Jurkat, Clone E6-1 (cell line): ENCODE measurements around the gene ZNF524.
A peak's percentile ranks its signal among the peaks of the same experiment; 100 is the strongest.

Source experiments
- DNase-seq: peaks from one replicate; pipeline ENCODE4 v3.0.0-alpha.2; 2011; ENCODE audit warnings: low read depth, low spot score
- H3K4me3 ChIP-seq: 2 replicates; pipeline ENCODE4 v1.5.1; 2011; ENCODE audit warnings: mild to moderate bottlenecking, low read length, control low read depth, moderate library complexity

Gene ZNF524

DNA sequence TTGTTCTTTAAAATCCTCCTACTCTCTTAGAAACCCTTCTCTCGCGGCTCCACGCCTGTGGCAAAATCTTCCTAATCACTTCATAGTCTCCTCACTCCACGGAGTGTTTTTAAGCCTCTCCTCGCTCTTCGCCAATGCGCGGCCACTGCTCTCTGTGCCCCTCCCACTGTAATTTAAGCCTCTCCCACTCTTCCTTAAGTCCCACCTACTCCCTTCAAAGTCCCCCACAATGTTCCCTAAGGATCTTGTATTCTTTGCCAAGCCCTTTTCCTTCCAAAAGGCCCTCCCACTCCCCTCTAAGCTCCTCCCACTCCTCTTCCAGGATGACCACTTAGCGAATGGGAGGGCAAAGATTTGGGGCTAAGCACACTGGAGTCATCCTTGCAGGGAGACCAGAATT is 2.1 kb upstream of the ZNF524 start:
- H3K4me3 ChIP-seq, result no peak overlapping the region
- no peak for DNase-seq

DNA sequence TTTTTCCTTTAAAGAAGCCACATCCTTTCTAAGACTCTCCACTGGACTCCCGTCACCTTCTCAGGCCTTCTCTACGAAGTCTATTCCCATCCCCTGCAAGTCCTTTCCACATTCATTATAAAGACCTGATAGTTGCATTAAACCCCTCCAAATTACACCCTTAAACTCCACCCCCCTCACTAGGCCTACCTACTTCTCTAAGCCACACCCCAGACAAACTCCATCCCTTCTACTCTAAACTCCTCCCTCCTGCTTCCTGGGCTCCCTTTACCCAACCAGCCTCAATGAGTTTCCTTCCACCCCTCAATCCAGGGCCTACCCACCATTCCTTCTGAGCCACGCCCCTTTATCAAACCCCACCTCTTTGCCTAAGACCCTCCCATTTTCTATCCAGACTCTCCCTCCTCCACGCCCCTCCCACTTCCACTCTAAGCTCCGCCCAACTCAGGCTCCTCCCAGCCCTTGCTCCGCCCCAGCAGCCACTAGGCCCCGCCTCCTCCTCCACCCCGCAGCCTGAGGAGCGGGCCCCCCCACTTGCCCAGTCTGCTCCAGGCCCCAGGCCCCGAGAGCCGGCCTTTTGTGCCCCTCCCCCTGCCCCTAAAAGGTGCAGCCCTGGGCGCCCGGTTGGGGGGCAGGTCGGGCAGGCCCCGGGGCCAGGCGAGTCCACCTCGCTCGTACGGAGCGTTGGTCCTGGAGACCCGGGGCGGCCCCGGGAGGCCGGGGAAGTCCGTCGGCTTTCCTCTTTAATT is 1.2 kb upstream of the ZNF524 start:
- peak overlapping the region; percentile 84 for H3K4me3 ChIP-seq
- peak; percentile 97 for DNase-seq

DNA sequence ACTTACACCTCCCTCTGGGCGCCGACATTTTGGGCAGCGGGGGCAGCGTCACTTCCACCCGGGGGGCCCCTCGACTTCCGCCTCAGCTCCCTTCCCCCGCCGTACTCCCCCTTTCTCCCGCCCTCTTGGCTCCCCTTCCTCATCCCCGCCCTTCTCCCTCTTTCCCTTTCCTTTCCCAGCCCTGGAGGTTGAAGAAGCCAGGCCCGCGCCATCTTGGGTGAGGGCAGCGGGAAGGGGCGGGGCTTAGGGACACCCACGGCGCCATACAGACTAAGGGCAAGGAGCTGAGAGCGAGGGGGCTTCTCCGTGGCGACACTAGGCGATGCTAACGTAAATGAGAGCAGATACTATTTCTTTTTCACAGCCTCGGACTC is 633 bp upstream of the ZNF524 start, which contains the start of gene FIZ1:
Gene FIZ1 (minus strand): TSS at position 50 of the 374 bp plus-strand sequence. CDS start 1,652 bp downstream, outside the sequence.
- DNase-seq, result peak; percentile 99
- H3K4me3 ChIP-seq, result peak within 1 kb of the TSS; percentile 84

DNA sequence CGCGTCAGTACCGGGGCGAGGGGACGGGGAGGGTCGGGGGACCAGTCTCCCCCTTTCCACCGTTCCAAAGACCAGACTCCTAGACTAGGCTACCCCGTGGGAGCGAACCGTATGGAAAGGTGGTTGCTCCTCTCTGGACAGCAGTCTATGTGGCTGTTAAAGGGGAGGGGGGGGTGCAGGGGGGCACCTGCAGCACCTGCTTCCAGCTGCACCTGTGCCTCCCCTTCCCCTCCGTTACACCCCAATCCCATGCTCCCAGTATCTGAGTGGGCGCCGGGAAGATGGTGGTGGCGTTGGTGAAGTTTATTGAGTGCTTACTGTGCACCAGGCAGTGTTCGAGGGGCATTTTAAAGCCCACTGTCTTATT is 557 bp downstream of the ZNF524 start:
- H3K4me3 ChIP-seq, result peak overlapping the region; percentile 74
- DNase-seq, result no peak

DNA sequence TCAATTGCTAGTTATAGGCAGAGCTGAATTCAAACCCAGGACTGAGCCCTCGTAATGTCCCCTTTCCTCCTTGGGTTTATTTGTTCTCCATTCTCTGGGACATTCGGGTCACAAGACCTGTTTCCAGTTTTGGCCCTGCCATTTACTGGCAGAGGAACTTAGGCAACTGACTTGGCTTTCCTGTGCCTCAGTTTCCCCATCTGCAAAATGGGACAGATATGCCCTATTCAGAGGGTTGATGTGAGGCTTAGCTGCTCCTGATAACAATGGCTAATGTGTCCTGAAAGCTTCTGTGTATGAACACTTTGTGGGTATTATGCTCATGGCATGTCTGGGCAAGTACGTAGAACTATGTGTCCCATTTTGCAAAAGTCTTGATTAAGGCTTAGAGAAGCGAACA is 996 bp downstream of the ZNF524 start:
- no peak for DNase-seq
- peak overlapping the region; percentile 74 for H3K4me3 ChIP-seq

DNA sequence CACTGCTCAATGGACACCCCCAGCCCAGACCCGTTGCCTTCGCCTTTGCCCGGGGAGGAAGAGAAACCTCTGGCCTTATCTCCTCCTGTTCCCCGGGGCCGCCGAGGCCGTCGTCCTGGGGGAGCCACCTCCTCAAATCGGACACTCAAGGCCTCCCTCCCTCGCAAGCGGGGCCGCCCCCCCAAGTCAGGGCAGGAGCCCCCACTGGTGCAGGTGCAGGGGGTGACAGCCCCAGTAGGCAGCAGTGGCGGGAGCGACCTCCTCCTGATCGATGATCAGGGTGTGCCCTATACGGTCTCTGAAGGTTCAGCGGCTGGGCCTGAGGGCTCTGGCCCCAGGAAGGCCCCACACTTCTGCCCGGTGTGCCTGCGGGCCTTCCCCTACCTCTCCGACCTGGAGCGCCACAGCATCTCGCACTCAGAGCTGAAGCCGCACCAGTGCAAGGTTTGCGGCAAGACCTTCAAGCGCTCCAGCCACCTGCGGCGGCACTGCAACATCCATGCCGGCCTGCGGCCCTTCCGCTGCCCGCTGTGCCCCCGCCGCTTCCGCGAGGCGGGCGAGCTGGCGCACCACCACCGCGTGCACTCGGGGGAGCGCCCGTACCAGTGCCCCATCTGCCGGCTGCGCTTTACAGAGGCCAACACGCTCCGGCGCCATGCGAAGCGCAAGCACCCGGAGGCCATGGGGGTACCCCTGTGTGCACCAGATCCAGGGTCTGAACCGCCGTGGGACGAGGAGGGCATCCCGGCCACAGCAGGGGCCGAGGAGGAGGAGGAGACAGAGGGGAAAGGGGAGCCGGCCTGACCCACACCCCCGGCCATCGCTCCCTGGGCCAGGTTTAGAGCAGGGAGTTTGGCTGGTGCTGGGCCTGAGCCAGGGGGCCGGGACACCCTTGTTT is 2.3 kb downstream of the ZNF524 start:
- no peak overlapping the region for H3K4me3 ChIP-seq
- no peak for DNase-seq

DNA sequence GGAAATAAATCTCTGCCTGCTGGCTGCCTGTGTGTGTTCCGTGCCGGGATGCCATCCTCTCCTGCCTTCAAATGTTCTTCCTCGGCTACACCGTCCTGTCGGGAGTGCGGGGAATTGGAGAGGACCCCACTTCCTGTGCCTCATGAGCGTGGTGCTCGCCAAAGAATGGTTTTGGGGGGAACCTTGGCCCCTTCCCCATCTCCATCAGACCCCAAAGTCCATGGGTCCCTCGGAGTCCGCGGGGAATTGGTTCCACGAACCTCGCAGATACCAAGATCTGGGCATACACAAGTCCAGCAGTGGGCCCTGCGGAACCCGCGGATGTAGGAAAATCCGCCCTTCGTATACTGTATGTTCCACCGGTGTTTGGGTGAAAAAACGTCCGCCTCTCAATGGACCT is 3.0 kb downstream of the ZNF524 start:
- no peak for DNase-seq
- H3K4me3 ChIP-seq, result no peak overlapping the region

DNA sequence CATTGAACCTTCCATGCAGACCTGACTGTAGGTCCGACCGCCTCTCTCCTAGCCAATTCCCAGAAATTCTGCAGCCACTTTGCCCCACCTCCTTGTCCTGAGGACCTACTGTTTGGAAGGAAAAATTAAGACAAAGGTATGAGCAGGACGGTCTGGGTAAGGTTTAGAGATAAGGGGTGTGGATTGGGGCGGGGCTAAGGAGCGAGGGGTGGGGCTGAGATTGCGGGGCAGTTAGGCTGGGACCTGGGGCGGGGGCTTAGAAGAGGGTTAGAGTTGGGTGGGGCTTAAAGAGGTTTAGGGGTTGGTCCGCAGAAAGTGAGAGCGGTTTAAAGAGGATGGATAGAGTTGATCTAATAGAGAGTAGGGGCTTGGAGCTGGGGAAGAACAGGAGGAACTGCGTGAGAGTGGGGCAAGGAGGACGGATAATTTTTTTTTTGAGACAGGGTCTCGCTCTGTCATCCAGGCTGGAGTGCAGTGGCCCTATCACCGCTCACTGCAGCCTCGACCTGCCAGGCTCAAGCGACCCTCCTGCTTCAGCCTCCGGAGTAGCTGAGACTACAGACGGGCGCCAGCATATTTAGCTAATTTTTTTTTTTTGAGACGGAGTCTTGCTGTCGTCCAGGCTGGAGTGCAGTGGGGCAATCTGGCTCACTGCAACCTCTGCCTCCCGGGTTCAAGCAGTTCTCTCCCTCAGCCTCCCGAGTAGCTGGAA is 3.6 kb downstream of the ZNF524 start:
- H3K4me3 ChIP-seq, result no peak overlapping the region
- no peak for DNase-seq

DNA sequence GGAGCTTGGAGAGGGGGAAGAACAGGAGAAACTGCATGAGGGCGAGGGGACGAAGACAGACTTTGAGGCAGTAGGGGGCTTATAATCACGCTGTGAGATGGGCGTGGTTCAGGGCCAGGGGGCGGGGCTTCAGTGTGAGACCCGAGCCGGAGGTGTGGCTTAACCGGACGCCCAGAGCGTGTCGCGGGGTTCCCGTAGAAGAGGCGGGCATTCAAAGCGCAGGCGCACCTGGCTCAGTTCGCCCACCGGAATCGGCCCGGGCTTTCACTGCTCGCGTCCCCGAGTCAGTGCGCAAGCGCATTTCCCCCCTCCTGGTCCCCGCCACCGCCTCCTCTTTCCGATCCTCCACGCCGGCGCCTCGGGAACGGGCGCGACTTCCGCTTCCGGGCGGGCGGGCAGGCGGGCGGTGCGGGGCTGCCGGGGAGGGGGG is 5.1 kb downstream of the ZNF524 start:
- H3K4me3 ChIP-seq, result peak overlapping the region; percentile 91
- DNase-seq, result peak; percentile 95

DNA sequence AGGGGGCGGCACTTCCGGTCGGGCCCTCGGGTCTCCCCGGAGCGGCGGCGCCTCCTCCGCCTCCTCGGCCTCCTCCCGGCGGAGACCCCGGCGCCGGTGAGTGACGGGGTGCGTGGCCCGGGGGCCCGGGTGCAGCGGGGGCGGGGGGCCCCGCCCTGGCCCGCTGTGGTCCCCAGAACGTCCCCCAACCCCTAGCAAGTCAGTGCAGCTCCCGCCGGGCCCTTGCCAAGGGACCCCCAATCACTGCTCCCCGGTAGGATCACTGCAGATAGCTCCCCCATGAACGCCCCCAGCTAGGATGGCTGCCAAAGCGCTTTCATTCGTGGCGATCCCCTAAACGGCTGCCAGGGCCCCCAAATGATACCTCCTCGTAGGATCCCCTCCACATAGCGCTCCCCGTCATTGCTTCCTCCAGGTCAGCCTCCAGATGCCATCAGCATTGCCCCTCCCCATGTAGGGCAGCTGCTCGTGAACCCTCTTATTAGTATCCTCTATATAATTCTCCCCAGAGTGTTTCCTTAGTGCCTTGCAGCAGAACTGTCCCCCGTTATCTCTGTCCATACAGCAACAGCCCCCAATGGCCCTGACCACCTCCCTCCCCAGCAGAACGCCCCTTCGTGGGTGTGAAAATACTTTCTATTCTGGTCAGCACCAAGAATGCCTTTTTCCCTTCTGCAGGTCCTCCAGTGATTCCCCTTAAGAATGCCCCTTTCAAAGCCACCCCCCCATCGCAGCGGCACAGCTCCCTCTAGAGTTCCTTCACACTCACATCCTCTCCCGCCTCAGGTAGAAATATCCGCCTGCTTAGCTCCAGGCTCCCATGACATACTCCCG is 5.8 kb downstream of the ZNF524 start, which contains the start of gene ZNF865:
Gene ZNF865 (plus strand): TSS at position 11 of the 834 bp plus-strand sequence. CDS start 7,972 bp downstream, outside the sequence.
- H3K4me3 ChIP-seq, result peak within 1 kb of the TSS; percentile 91
- peak; percentile 73 for DNase-seq

DNA sequence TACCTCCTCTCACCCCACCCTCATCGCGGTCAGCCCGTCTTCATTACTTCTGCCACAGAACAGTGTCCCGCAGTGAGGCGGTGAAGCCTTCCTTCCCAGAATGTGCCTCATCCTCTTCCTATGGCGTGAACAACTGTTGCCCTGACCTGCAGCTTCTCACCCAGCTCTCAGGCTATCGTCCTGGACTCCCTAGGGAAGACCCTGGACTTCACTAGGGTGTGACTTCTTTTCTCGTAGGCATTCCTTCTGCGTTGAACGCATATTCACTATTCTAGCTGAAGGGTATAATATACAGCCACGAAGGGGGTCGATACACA is 6.3 kb downstream of the ZNF524 start:
- peak overlapping the region; percentile 91 for H3K4me3 ChIP-seq
- no peak for DNase-seq

DNA sequence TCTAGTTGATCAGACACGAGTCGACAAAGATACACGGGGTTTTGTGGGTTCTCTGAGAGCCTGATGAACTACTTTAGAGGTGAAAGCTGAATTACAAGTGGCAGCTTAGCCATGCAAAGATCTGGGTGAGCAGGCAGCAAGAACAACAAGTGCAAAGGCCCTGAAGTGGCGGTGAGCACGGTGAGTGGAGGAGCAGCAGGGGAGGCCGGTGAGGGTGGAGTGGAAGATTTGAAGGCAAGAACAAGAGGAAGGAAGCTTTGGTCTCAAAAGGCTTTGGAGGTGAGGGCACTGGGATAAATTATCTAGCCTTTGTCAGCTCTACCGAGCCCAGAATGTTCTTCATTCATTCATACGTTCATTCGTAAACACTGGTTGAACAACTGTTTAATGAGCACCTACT is 6.7 kb downstream of the ZNF524 start:
- DNase-seq, result no peak
- H3K4me3 ChIP-seq, result peak overlapping the region; percentile 91

DNA sequence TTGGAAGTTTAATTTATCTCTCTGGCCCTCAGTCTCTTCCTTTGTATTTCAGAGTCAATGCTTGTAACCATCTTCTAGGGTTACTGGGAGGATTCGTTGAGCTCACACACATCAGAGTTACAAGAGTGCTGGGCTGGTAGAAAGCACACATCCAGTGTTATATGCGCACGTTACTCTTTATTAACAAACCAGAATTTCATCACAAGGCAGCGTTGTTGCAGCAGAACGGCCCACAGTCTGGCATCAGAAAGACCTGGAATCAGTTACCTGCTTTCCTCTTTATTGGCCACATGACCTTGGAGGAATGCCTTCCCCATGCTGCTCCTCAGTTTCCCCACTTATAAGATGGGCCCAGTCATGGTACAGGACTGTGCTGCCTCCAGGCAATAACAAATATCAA is 9.2 kb downstream of the ZNF524 start:
- H3K4me3 ChIP-seq, result no peak overlapping the region
- no peak for DNase-seq

DNA sequence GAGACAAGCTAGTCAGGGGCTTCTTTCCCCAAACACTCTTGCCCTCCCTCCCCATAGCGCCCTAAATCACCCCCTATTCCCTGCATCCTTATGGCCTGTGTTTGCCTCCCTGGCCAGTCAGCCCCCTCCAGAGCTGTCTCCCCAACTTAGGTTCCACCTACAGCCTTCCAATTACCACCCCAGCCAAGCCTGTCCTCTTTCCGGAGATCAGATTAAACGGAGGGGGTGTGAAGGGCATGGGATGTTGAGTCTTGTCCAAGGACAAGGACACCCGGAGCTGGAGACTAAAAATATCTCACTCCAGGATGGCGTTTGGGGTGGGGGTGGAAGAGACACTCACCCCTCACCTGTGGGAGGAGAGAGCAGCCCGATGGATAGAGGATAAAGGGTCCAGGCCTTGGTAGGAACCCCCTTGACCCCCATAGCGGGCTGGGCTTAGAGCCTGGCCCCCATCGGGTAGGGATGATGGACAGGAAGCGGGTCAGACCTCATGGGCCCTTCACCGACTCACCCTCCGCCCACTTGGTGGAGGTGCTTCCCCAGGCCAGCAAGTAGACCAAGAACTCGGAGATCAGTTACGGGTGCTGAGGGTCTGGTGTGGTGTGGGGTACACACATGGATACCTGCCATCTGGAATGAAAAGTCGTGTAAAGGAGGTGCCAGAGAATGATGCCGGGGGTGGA is 11.4 kb downstream of the ZNF524 start:
- no peak overlapping the region for H3K4me3 ChIP-seq
- DNase-seq, result no peak

DNA sequence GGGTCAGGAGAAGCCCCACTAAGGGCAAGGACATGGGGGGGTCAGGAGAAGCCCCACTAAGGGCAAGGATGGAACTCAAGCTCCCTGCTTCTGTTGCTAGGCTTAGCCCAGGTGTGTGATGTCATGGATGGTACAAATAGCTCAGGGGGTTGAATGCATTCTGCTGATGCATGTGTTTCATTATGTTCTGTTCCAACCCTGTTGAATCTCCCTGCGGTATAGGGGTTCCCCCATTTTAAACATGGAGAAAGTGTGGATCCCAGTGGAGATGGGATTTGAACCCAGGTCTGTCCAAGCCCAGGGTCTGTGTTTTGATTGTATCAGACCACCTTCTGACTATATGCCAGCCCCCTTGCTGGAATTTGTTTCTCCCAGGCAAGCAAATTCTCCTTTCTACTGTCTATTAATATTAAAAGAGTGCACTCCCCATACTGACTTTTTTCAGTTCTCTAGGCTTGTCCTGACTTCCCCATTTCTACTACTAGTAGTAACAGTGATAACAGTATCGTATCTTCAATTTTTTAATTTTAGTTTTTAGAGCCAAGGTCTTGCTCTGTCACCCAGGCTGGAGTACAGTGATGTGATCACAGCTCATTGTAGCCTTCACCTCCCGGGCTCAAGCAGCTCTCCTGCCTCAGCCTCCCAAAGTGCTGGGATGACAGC is 12.0 kb downstream of the ZNF524 start:
- no peak for DNase-seq

DNA sequence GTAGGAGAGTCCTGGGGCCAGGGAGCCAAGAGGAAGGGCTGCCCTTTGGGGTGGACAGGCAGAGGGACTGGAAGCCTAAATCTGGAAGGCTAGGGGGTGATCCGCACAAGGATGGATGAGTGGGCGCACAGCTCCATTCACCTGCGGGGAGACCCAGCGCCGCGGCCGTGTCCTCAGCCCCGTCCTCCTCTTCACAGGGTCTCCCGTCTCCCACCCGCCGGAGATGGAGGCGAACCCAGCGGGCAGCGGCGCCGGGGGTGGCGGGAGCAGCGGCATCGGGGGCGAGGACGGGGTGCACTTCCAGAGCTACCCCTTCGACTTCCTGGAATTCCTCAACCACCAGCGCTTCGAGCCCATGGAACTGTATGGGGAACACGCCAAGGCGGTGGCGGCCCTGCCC is 13.3 kb downstream of the ZNF524 start:
- H3K4me3 ChIP-seq, result no peak overlapping the region
- DNase-seq, result no peak

More for the DNA sequence above, 12.0 kb downstream of the ZNF524 start:
- H3K4me3 ChIP-seq, result no peak overlapping the region

DNA sequence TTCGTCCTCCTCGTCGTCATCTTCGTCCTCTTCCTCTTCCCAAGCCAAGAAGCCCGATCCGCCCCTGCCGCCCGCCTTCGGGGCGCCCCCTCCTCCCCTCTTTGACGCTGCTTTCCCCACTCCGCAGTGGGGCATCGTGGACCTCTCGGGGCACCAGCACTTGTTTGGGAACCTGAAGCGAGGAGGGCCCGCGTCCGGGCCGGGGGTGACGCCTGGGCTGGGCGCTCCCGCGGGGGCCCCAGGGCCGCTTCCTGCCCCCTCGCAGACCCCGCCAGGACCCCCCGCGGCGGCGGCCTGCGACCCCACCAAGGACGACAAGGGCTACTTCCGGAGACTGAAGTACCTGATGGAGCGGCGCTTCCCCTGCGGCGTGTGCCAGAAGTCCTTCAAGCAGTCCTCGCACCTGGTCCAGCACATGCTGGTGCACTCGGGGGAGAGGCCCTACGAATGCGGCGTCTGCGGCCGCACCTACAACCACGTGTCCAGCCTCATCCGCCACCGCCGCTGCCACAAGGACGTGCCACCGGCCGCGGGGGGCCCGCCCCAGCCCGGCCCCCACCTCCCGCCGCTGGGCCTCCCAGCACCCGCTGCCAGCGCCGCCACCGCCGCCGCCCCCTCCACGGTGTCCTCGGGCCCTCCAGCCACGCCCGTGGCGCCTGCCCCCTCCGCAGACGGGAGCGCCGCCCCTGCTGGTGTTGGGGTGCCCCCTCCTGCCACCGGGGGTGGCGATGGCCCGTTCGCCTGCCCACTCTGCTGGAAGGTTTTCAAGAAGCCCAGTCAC is 14.0 kb downstream of the ZNF524 start:
- no peak for DNase-seq
- no peak overlapping the region for H3K4me3 ChIP-seq
